ENCODE data around the gene PHGDH. TPM values are rescaled to one million over a fixed set of nuclear protein-coding genes. Genes with fewer than 3 reads are reported as not detected.

Gene PHGDH
- total RNA-seq, result 0.95 and 4.2 TPM in 2 replicates

GRCh38 chr1:119711804-119712341, at the start of gene PHGDH:
Gene PHGDH, plus strand, starts transcription at chr1:119711934. Its CDS starts 89 bp downstream, at chr1:119712023.

GRCh38 chr1:119768778-119769177, 57.0 kb downstream of the PHGDH start, which contains the start of gene HMGCS2:
Gene HMGCS2, minus strand, starts transcription at chr1:119768905. Its CDS starts 61 bp downstream, at chr1:119768844.

Other genes starting within 250 kb of the PHGDH start
- gene HSD3B1, start 204.7 kb upstream of the PHGDH start, total RNA-seq, result not detected in 2 replicates
- 19.0 and 19.8 TPM in 2 replicates for gene ZNF697, start 63.7 kb upstream of the PHGDH start, total RNA-seq
- not detected in 2 replicates for gene HMGCS2, start 57.0 kb downstream of the PHGDH start, total RNA-seq
- not detected in 2 replicates for gene REG4, start 99.5 kb downstream of the PHGDH start, total RNA-seq
- not detected in 2 replicates for gene ADAM30, start 184.6 kb downstream of the PHGDH start, total RNA-seq

Data from dermis lymphatic vessel endothelial cell (primary cell).